Measurements from ENCODE around the gene PDZK1IP1.

GRCh38 chr1:47137925-47138615, 51.8 kb downstream of the PDZK1IP1 start:
- TF ChIP-seq CTCF (IDR thresholded peaks at IDR 0.05; ENCODE audit: low read length) (no peak), EZH2phosphoT487 (IDR thresholded peaks at IDR 0.05; ENCODE audit: low read length) (no peak)
